ENCODE measurements around the gene WT1. TPM values are rescaled to one million over a fixed set of nuclear protein-coding genes. Genes with fewer than 3 reads are reported as not detected.

Gene WT1
- total and polyA plus RNA-seq, 2 of the 13 experiments (the other 11 are each of a cell fraction or from before 2014, with no cell fraction given) = 0.15 to 0.31 TPM

GRCh38 chr11:32427616-32427934, 7.8 kb downstream of the WT1 start:
- DNase-seq (ENCODE audit: low spot score) (no peak), ATAC-seq (no peak), FAIRE-seq (no peak)
- Histone ChIP-seq H3K4me2 (ENCODE audit: low read depth, low read length) (no peak overlapping the region), H3K9me3 (ENCODE audit: low read length) (no peaks in the 10 kb centered on the region), H3K4me3 (replicated peaks in 1 of 3; ENCODE audit: insufficient read depth in 1 of 3, low read depth in 2 of 3, low read length in 3 of 3) (no peak overlapping the region), H3K79me2 (ENCODE audit: insufficient read depth, low read length) (no peaks in the 10 kb centered on the region), H3K4me1 (ENCODE audit: insufficient read depth, low read length) (no peaks in the 10 kb centered on the region), H3K27ac (ENCODE audit: extremely low read length, insufficient read depth, low read length) (no peak overlapping the region), H2AFZ (ENCODE audit: low read length) (no peak overlapping the region), H3K36me3 (replicated peaks in 1 of 2; ENCODE audit: control insufficient read depth in 1 of 2, insufficient read depth in 2 of 2, low read length in 2 of 2) (no peaks in the 10 kb centered on the region), H4K20me1 (ENCODE audit: insufficient read depth, low read length) (no peaks in the 10 kb centered on the region), H3K9ac (ENCODE audit: insufficient read depth, low read depth, low read length) (no peak overlapping the region), H3K27me3 (ENCODE audit: control insufficient read depth in 1 of 2, insufficient read depth in 2 of 2, low read length in 2 of 2) (peaks cover 10 to 69% of the 10 kb centered on the region in 2 experiments)
- TF ChIP-seq FOSL1 (CRISPR knock-in tag; IDR thresholded peaks at IDR 0.05; ENCODE audit: borderline replicate concordance) (no peak), ZNF10 (CRISPR knock-in tag; IDR thresholded peaks at IDR 0.05; ENCODE audit: borderline replicate concordance, low read depth) (no peak), ZSCAN21 (CRISPR knock-in tag; IDR thresholded peaks at IDR 0.05; ENCODE audit: borderline replicate concordance) (no peak), FOSL2 (CRISPR knock-in tag; IDR thresholded peaks at IDR 0.05) (no peak), KLF12 (CRISPR knock-in tag; IDR thresholded peaks at IDR 0.05; ENCODE audit: borderline replicate concordance) (no peak), MZF1 (CRISPR knock-in tag; IDR thresholded peaks at IDR 0.05; ENCODE audit: borderline replicate concordance) (no peak), NFYC (CRISPR knock-in tag; IDR thresholded peaks at IDR 0.05) (no peak)
- 27% methylated on average over 16 of the region's 18 CpGs for WGBS (ENCODE audit: low lambda C conversion rate)
- ChIA-PET CTCF (ENCODE audit: low intra/inter-chr PET ratio, low total read pairs) (no interaction called here), POLR2A (no interaction called here)
- in situ Hi-C loops (cut with HindIII; ENCODE audit: extremely low pct_ligation_motif_present, low pct_unique_long_range_greater_than_20kb) (no loop called here), intact Hi-C loops (cut with micrococcal nuclease; ENCODE audit: unreplicated experiment) (no loop called here)
- BruUV-seq (replicated peaks) = no TSS peak

- Histone ChIP-seq H3K79me2 (ENCODE audit: insufficient read depth, low read length) (no peaks in the 10 kb centered on the region), H4K20me1 (ENCODE audit: insufficient read depth, low read length) (no peaks in the 10 kb centered on the region), H3K27ac (ENCODE audit: extremely low read length, insufficient read depth, low read length) (no peak overlapping the region), H3K9ac (ENCODE audit: insufficient read depth, low read depth, low read length) (no peak overlapping the region), H3K9me3 (ENCODE audit: low read length) (no peaks in the 10 kb centered on the region), H3K27me3 (ENCODE audit: control insufficient read depth in 1 of 2, insufficient read depth in 2 of 2, low read length in 2 of 2) (peaks cover 10 to 65% of the 10 kb centered on the region in 2 experiments), H3K4me3 (replicated peaks in 1 of 3; ENCODE audit: insufficient read depth in 1 of 3, low read depth in 2 of 3, low read length in 3 of 3) (no peak overlapping the region), H2AFZ (ENCODE audit: low read length) (no peak overlapping the region), H3K36me3 (replicated peaks in 1 of 2; ENCODE audit: control insufficient read depth in 1 of 2, insufficient read depth in 2 of 2, low read length in 2 of 2) (no peaks in the 10 kb centered on the region), H3K4me2 (ENCODE audit: low read depth, low read length) (no peak overlapping the region), H3K4me1 (ENCODE audit: insufficient read depth, low read length) (no peaks in the 10 kb centered on the region)
- WGBS (ENCODE audit: low lambda C conversion rate) = 45% methylated on average over 31 of the region's 59 CpGs
- BruUV-seq (replicated peaks) = no TSS peak
- POLR2A ChIA-PET = no interaction called here
- DNase-seq (ENCODE audit: low spot score) (no peak), FAIRE-seq (no peak), ATAC-seq (no peak)
- no peak for TF ChIP-seq PLRG1 (conservative IDR thresholded peaks at IDR 0.05)
- in situ Hi-C loops (cut with HindIII; ENCODE audit: extremely low pct_ligation_motif_present, low pct_unique_long_range_greater_than_20kb) (no loop called here), intact Hi-C loops (cut with micrococcal nuclease; ENCODE audit: unreplicated experiment) (no loop called here)
- CTCF ChIA-PET (ENCODE audit: low intra/inter-chr PET ratio, low total read pairs) = no interaction called here
These were observed 8.3 kb downstream of the WT1 start for GRCh38 chr11:32426819-32427615.

Measured in HepG2 (cell line).